Measurements from ENCODE around the gene HRH3.

HRH3 gene
- 0 reads per million in 3 donors for total RNA-seq

GRCh38 chr20:62219992-62220665 is at the start of gene HRH3:
TSS of gene HRH3 (minus strand) at chr20:62220278. CDS start at chr20:62219970, 308 bp downstream.
- DNase-seq: peak; percentile 8 to 29 (median 9)
- Histone ChIP-seq H3K9me3 (ENCODE audit: control insufficient read depth, low read length) (no peaks in the 10 kb centered on the region), H3K36me3 (ENCODE audit: control insufficient read depth, insufficient read depth, low read length) (no peaks in the 10 kb centered on the region), H3K4me1 (ENCODE audit: control insufficient read depth, insufficient read depth, low read length, poor library complexity, severe bottlenecking) (peaks cover 10% of the 10 kb centered on the region), H3K27ac (ENCODE audit: insufficient read depth, low read length, poor library complexity, severe bottlenecking) (no peak within 1 kb of the TSS), H3K27me3 (replicated peaks; ENCODE audit: control insufficient read depth, insufficient read depth, low read length, poor library complexity, severe bottlenecking) (peaks cover 42% of the 10 kb centered on the region), H3K4me3 (ENCODE audit: insufficient read depth, low read depth, low read length, poor library complexity, severe bottlenecking) (no peak within 1 kb of the TSS)

DNA sequence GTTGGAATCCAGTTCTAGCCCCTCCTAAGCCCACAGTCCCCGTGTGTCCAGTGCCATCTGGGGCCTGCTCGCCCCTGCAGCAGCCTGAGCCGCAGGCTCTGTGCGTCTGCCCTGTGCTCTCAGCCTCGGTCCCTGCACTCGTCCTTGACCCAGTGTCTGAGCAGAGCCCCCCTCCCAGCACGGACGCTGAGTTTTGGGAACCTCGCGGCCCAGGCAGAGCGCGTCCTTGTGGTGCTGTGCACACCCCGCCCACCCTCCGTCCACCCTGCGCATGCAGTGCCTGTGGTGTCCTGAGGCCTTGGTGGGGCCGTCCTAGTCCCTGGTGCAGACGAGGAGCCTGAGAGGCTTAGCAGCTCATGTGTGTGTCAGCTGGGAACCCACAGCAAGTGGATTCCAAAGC is 49.8 kb upstream of the HRH3 start:
- Histone ChIP-seq H3K4me1 (ENCODE audit: control insufficient read depth, insufficient read depth, low read length, poor library complexity, severe bottlenecking) (no peaks in the 10 kb centered on the region), H3K27me3 (replicated peaks; ENCODE audit: control insufficient read depth, insufficient read depth, low read length, poor library complexity, severe bottlenecking) (no peaks in the 10 kb centered on the region), H3K27ac (ENCODE audit: insufficient read depth, low read length, poor library complexity, severe bottlenecking) (no peak overlapping the region), H3K9me3 (ENCODE audit: control insufficient read depth, low read length) (no peaks in the 10 kb centered on the region), H3K4me3 (ENCODE audit: insufficient read depth, low read depth, low read length, poor library complexity, severe bottlenecking) (no peak overlapping the region), H3K36me3 (ENCODE audit: control insufficient read depth, insufficient read depth, low read length) (peaks cover 41% of the 10 kb centered on the region)
- DNase-seq: no peak

GRCh38 chr20:62269378-62269777 is 49.3 kb upstream of the HRH3 start:
- no peaks in the 10 kb centered on the region for H3K4me1 ChIP-seq (ENCODE audit: control insufficient read depth, insufficient read depth, low read length, poor library complexity, severe bottlenecking)
- no peak for DNase-seq
- H3K9me3 ChIP-seq (ENCODE audit: control insufficient read depth, low read length): no peaks in the 10 kb centered on the region
- no peaks in the 10 kb centered on the region for H3K27me3 ChIP-seq (replicated peaks; ENCODE audit: control insufficient read depth, insufficient read depth, low read length, poor library complexity, severe bottlenecking)
- no peak overlapping the region for H3K4me3 ChIP-seq (ENCODE audit: insufficient read depth, low read depth, low read length, poor library complexity, severe bottlenecking)
- H3K27ac ChIP-seq (ENCODE audit: insufficient read depth, low read length, poor library complexity, severe bottlenecking): no peak overlapping the region
- peaks cover 45% of the 10 kb centered on the region for H3K36me3 ChIP-seq (ENCODE audit: control insufficient read depth, insufficient read depth, low read length)

DNA sequence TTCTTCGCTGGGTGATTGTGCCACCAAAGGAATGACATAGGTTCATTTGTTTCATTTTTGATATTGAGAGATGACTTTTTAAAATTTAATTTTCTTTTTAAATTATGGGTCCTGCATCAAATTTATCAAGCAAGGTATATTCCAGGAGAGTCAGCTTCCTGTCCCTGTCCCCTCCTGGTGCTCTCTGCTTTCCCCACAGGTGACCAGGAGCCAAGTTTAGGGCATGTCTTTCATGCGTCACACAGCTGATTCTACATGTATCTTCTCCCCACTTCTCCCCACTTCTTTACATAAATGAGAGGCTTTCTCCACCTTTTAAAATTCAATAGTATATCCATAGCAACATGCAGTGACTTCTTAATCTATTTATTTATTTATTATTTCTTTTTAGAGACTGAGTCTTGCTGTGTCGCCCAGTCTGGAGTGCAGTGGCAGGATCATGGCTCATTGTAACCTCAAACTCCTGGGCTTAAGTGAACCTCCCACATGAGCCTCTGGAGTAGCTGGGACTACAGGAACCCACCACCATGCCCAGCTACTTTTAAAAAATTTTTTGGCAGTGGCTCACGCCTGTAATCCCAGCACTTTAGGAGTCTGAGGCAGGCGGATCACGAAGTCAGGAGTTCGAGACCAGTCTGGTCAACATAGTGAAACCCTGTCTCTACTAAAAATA is 48.3 kb upstream of the HRH3 start:
- Histone ChIP-seq H3K9me3 (ENCODE audit: control insufficient read depth, low read length) (no peaks in the 10 kb centered on the region), H3K27ac (ENCODE audit: insufficient read depth, low read length, poor library complexity, severe bottlenecking) (no peak overlapping the region), H3K4me3 (ENCODE audit: insufficient read depth, low read depth, low read length, poor library complexity, severe bottlenecking) (no peak overlapping the region), H3K36me3 (ENCODE audit: control insufficient read depth, insufficient read depth, low read length) (peaks cover 46% of the 10 kb centered on the region), H3K27me3 (replicated peaks; ENCODE audit: control insufficient read depth, insufficient read depth, low read length, poor library complexity, severe bottlenecking) (no peaks in the 10 kb centered on the region), H3K4me1 (ENCODE audit: control insufficient read depth, insufficient read depth, low read length, poor library complexity, severe bottlenecking) (no peaks in the 10 kb centered on the region)
- no peak for DNase-seq

DNA sequence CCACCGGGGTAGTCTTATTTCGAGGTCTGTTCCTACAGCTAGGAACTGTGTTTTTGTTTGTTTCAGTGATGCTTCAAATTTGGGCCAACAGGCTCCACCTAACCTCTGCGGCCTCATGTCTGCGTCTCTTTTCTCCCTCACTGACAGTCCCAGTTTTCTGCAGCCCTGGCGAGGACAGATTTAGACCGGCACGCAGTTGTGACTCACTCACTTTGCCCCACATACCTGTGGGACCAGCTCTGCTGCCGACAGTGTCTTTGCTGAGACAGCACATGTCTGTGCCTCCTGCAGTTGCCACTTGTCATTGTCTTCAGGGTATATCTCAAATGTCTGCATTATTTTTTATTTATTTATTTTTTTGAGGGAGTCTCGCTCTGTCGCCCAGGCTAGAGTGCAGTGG is 47.5 kb upstream of the HRH3 start:
- Histone ChIP-seq H3K27ac (ENCODE audit: insufficient read depth, low read length, poor library complexity, severe bottlenecking) (no peak overlapping the region), H3K4me1 (ENCODE audit: control insufficient read depth, insufficient read depth, low read length, poor library complexity, severe bottlenecking) (no peaks in the 10 kb centered on the region), H3K4me3 (ENCODE audit: insufficient read depth, low read depth, low read length, poor library complexity, severe bottlenecking) (no peak overlapping the region), H3K9me3 (ENCODE audit: control insufficient read depth, low read length) (no peaks in the 10 kb centered on the region), H3K27me3 (replicated peaks; ENCODE audit: control insufficient read depth, insufficient read depth, low read length, poor library complexity, severe bottlenecking) (no peaks in the 10 kb centered on the region), H3K36me3 (ENCODE audit: control insufficient read depth, insufficient read depth, low read length) (peaks cover 46% of the 10 kb centered on the region)
- DNase-seq: no peak

- H3K27me3 ChIP-seq (replicated peaks; ENCODE audit: control insufficient read depth, insufficient read depth, low read length, poor library complexity, severe bottlenecking): no peaks in the 10 kb centered on the region
- H3K36me3 ChIP-seq (ENCODE audit: control insufficient read depth, insufficient read depth, low read length): peaks cover 46% of the 10 kb centered on the region
- no peaks in the 10 kb centered on the region for H3K4me1 ChIP-seq (ENCODE audit: control insufficient read depth, insufficient read depth, low read length, poor library complexity, severe bottlenecking)
- no peak overlapping the region for H3K4me3 ChIP-seq (ENCODE audit: insufficient read depth, low read depth, low read length, poor library complexity, severe bottlenecking)
- DNase-seq: no peak
- H3K9me3 ChIP-seq (ENCODE audit: control insufficient read depth, low read length): no peaks in the 10 kb centered on the region
- no peak overlapping the region for H3K27ac ChIP-seq (ENCODE audit: insufficient read depth, low read length, poor library complexity, severe bottlenecking)
Measured at GRCh38 chr20:62266851-62267250, 46.8 kb upstream of the HRH3 start.

DNA sequence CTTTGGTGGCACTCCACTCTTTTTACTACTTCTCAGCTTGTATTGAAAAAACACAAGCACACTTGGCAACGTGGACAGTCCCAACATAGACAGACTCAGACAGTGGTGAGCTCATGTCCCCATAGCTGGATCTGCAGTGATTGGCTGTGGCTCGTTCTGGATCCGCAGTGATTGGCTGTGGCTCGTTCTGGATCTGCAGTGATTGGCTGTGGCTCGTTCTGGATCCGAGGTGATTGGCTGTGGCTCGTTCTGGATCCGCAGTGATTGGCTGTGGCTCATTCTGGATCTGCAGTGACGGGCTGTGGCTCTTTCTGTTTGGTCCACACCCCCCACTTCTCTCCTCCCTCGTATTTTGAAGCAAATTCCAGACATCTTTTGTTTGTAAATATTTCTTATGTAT is 46.3 kb upstream of the HRH3 start:
- DNase-seq: no peak
- H3K27ac ChIP-seq (ENCODE audit: insufficient read depth, low read length, poor library complexity, severe bottlenecking): no peak overlapping the region
- H3K9me3 ChIP-seq (ENCODE audit: control insufficient read depth, low read length): no peaks in the 10 kb centered on the region
- no peaks in the 10 kb centered on the region for H3K27me3 ChIP-seq (replicated peaks; ENCODE audit: control insufficient read depth, insufficient read depth, low read length, poor library complexity, severe bottlenecking)
- H3K36me3 ChIP-seq (ENCODE audit: control insufficient read depth, insufficient read depth, low read length): peaks cover 46% of the 10 kb centered on the region
- H3K4me1 ChIP-seq (ENCODE audit: control insufficient read depth, insufficient read depth, low read length, poor library complexity, severe bottlenecking): no peaks in the 10 kb centered on the region
- no peak overlapping the region for H3K4me3 ChIP-seq (ENCODE audit: insufficient read depth, low read depth, low read length, poor library complexity, severe bottlenecking)

GRCh38 chr20:62265365-62265764 is 45.3 kb upstream of the HRH3 start:
- Histone ChIP-seq H3K27me3 (replicated peaks; ENCODE audit: control insufficient read depth, insufficient read depth, low read length, poor library complexity, severe bottlenecking) (no peaks in the 10 kb centered on the region), H3K36me3 (ENCODE audit: control insufficient read depth, insufficient read depth, low read length) (peaks cover 54% of the 10 kb centered on the region), H3K27ac (ENCODE audit: insufficient read depth, low read length, poor library complexity, severe bottlenecking) (no peak overlapping the region), H3K4me3 (ENCODE audit: insufficient read depth, low read depth, low read length, poor library complexity, severe bottlenecking) (no peak overlapping the region), H3K4me1 (ENCODE audit: control insufficient read depth, insufficient read depth, low read length, poor library complexity, severe bottlenecking) (no peaks in the 10 kb centered on the region), H3K9me3 (ENCODE audit: control insufficient read depth, low read length) (no peaks in the 10 kb centered on the region)
- DNase-seq: no peak

DNA sequence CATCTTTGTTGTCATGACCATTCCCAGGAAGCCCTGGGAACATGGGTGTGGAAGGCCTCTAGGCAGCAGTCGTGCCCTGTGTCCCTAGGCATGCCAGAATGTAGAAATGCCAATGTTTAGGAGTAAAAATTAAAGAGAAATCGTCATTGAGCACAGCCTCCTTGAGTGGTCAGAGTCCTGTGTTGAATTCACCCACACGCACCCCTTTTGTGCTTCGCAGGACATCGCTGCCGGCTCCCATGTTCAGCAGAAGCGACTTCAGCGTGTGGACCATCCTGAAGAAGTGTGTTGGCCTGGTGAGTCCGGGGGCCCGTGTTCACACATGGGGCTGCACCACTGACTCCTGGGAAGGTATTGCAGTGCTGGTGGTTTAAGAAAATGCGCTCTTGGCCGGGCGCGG is 43.3 kb upstream of the HRH3 start:
- no peaks in the 10 kb centered on the region for H3K4me1 ChIP-seq (ENCODE audit: control insufficient read depth, insufficient read depth, low read length, poor library complexity, severe bottlenecking)
- H3K36me3 ChIP-seq (ENCODE audit: control insufficient read depth, insufficient read depth, low read length): peaks cover 73% of the 10 kb centered on the region
- no peaks in the 10 kb centered on the region for H3K27me3 ChIP-seq (replicated peaks; ENCODE audit: control insufficient read depth, insufficient read depth, low read length, poor library complexity, severe bottlenecking)
- no peaks in the 10 kb centered on the region for H3K9me3 ChIP-seq (ENCODE audit: control insufficient read depth, low read length)
- DNase-seq: no peak
- no peak overlapping the region for H3K27ac ChIP-seq (ENCODE audit: insufficient read depth, low read length, poor library complexity, severe bottlenecking)
- no peak overlapping the region for H3K4me3 ChIP-seq (ENCODE audit: insufficient read depth, low read depth, low read length, poor library complexity, severe bottlenecking)

DNA sequence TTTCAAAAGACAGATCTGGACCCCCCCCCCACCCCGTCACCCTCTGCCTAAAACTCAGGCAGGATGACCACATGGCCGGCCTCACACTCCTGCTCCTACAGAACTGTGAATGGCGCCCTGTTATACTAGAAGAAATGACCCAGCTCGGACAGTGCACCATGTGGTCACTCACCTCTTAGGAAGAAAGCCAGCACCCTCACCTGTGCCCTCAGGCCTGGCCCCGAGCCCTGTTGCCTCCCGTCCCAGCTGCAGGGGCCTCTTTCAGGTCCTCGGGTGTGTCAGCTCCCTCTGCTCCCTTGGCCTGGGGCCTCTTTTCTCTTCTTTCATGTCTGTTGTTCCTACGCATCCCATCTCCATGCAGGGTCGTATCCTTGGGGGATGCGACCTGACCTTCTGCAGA is 42.0 kb upstream of the HRH3 start:
- Histone ChIP-seq H3K27ac (ENCODE audit: insufficient read depth, low read length, poor library complexity, severe bottlenecking) (no peak overlapping the region), H3K27me3 (replicated peaks; ENCODE audit: control insufficient read depth, insufficient read depth, low read length, poor library complexity, severe bottlenecking) (no peaks in the 10 kb centered on the region), H3K4me1 (ENCODE audit: control insufficient read depth, insufficient read depth, low read length, poor library complexity, severe bottlenecking) (no peaks in the 10 kb centered on the region), H3K36me3 (ENCODE audit: control insufficient read depth, insufficient read depth, low read length) (peaks cover 78% of the 10 kb centered on the region), H3K9me3 (ENCODE audit: control insufficient read depth, low read length) (no peaks in the 10 kb centered on the region), H3K4me3 (ENCODE audit: insufficient read depth, low read depth, low read length, poor library complexity, severe bottlenecking) (no peak overlapping the region)
- no peak for DNase-seq
